ENCODE results near the gene TXNDC12.

DNA sequence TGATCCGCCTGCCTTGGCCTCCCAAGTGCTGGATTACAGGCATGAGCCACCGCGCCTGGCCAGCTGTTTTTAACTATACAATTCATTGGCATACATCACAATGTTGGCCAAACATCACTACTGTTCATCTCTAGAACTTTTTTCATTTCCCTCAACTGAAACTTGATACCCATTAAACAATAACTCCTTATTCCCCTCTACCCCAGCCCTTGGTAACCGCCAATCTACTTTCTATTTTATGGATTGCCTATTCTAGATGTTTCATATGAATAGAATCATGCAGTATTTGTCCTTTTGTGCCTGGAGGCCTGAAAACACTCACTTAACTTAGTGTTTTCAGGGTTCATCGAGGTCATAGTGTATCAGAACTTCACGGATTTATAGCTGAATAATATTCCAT is 17.3 kb upstream of the TXNDC12 start:
- TF ChIP-seq, protein P1, sequence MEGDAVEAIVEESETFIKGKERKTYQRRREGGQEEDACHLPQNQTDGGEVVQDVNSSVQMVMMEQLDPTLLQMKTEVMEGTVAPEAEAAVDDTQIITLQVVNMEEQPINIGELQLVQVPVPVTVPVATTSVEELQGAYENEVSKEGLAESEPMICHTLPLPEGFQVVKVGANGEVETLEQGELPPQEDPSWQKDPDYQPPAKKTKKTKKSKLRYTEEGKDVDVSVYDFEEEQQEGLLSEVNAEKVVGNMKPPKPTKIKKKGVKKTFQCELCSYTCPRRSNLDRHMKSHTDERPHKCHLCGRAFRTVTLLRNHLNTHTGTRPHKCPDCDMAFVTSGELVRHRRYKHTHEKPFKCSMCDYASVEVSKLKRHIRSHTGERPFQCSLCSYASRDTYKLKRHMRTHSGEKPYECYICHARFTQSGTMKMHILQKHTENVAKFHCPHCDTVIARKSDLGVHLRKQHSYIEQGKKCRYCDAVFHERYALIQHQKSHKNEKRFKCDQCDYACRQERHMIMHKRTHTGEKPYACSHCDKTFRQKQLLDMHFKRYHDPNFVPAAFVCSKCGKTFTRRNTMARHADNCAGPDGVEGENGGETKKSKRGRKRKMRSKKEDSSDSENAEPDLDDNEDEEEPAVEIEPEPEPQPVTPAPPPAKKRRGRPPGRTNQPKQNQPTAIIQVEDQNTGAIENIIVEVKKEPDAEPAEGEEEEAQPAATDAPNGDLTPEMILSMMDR (IDR thresholded peaks at IDR 0.05), result no peak
- TF ChIP-seq POLR2A (IDR thresholded peaks at IDR 0.05), result no peak

All from right lobe of liver (tissue), 4 donors.